ENCODE measurements around the gene S100A4.

The S100A4 gene

DNA sequence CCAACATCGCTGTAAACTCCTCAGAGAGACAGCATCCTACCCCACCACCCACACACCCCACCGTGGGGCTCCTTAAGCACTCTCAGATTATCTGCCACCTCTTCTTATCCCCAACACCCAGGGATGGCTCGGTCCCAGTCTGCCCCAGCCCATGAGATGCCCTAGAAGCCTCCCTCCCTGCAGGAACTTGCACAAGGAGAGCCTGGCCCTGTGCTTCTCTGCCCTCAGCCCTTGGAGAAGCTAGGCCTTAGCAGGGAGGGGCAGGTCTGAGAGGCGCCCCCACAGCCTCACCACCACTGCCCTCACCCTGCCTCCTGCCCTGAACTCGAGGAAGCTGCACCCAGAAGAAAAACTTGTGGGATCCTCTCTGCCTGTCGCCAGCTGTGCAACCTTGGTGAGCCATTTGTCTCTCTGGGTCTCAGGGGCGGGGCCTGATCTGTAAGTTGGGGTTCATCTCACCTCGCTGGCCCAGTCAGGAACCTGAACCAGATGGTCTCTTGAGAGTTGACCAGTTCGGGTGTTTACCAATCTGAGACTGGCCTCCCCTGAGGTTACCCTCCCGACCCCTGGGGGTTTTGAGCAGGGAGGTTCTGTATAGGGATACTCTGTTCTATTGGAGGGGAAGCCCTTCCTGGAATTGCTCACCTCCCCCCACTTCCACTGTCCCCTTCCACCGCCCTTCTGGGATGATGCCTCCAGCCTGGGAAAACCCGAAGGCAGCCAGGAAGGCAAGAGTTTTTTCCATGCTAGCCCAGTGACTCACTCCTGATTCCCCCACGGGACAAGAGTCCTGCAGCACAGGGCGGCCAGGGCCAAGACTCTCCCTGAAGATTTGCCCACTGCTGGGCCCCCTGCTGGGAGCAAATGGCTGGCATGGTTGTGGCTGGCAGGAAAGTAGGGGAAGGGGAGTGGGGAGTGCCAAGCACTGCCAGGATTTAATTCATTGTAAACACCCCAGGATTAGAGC is 3.4 kb upstream of the S100A4 start, which contains the start of gene S100A3:
TSS of gene S100A3 (minus strand) at position 537 of the 967 bp plus-strand sequence. CDS start 773 bp downstream, outside the sequence.
- no peak within 1 kb of the TSS for H3K4me3 Mint-ChIP-seq
- H3K27ac Mint-ChIP-seq, result peak within 1 kb of the TSS; percentile 71
- H3K36me3 Mint-ChIP-seq, result peaks cover 15% of the 10 kb centered on the region
- DNase-seq, result peak; percentile 19
- CTCF ChIA-PET, result interaction anchor here (2.0 kb wide), 1 partner anchor 17 kb away, joined by 7 read pairs; no protein-coding TSS in a partner anchor
- H3K9me3 Mint-ChIP-seq, result no peaks in the 10 kb centered on the region
- H3K4me1 Mint-ChIP-seq, result peaks cover 65% of the 10 kb centered on the region
- H3K27me3 Mint-ChIP-seq, result peaks cover 34% of the 10 kb centered on the region

DNA sequence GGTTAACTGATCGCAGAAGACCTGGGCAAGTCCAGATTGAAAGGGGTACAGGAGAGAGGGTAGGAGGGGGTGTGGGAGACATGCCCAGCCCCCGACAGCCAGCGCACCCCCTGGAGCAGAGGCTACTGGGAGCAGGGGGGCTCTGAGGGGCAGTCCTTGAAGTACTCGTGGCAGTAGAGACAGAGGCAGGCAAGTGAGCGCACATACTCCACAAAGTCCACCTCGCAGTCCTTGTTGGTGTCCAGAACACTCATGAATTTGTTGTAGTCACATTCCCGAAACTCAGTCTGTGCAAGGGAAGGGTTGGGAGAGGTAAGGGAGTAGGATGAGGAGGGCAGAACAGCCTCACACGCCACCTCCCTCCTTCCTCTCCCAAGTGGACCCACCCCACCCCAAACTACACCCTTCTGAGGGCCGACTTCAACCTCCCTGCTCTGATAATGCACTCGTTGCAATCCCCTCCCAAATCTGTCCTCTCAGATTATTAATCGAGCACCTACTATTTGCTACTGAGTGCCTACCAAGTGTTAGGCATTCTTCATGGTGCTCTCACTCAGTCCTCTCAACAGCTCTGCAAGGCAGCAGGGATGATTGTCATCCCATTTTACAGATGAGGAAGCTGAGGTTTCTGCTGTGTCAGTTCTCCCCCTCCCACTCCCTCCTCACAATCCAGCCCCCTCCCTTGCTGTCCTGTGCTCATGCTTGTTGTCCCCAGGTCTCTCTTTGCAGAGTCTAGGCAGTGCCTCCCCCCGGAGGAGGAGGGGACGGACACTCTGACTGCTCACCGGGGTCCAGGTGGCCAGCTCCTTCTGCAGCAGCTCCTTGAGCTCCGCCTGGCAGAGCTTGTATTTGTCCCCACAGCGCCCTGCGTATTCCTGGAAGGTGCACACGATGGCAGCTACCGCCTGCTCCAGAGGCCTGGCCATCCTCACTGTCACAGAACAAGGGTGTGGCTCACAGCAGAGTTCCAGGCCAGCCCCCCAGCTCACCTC is 2.2 kb upstream of the S100A4 start:
- no peak overlapping the region for H3K4me3 Mint-ChIP-seq
- peaks cover 22% of the 10 kb centered on the region for H3K27me3 Mint-ChIP-seq
- H3K4me1 Mint-ChIP-seq, result peaks cover 71% of the 10 kb centered on the region
- H3K27ac Mint-ChIP-seq, result peak overlapping the region; percentile 71
- no peaks in the 10 kb centered on the region for H3K9me3 Mint-ChIP-seq
- CTCF ChIA-PET, result no interaction called here
- peaks cover 27% of the 10 kb centered on the region for H3K36me3 Mint-ChIP-seq
- DNase-seq, result peak; percentile 20

DNA sequence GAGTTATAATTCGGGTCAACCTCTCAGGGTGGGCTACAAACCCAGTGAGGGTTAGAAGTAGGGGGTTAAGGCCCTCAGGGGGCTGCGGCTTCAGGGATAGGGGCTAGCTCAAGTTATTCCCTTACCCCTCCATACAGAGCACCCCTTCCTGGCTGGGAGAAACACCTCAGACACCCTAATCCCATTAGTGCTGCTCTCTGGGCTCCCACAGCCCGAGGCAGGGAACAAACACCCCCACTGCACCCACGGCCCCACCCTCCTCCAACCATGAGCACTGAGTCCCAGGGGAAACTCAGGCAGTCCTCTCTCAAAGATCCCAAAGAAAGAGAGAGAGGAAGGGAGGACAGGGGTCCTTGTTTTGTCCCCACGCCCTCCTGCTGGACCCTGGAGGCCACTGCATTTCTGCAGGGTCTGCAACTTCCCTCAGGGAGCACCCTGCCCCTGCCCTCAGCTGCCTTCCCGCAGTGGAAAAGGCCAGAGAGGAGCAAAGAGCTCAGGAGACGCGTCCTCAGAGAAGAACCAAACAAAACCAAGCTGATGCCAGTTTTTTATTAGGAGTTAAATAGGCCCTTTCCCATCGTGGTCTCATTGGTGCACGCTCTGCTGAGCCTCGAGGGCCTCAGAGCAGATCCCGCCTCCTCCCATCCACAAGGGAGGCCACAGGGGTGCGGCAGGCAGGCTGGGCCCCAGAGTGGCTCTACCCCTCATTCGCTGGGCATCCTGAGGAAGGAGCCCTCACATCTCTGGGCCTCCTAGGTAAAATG is 1.4 kb upstream of the S100A4 start:
- Mint-ChIP-seq H3K9me3 (no peaks in the 10 kb centered on the region), H3K27me3 (peaks cover 22% of the 10 kb centered on the region), H3K36me3 (peaks cover 36% of the 10 kb centered on the region), H3K27ac (peak overlapping the region; percentile 99), H3K4me3 (peak overlapping the region; percentile 93), H3K4me1 (peaks cover 80% of the 10 kb centered on the region)
- peak; percentile 5 for DNase-seq
- CTCF ChIA-PET, result interaction anchor here (0.5 to 5.0 kb wide), 4 partner anchors 13 to 37 kb away, joined by 3 to 74 read pairs (median 10); partner anchors contain the start of gene S100A6

DNA sequence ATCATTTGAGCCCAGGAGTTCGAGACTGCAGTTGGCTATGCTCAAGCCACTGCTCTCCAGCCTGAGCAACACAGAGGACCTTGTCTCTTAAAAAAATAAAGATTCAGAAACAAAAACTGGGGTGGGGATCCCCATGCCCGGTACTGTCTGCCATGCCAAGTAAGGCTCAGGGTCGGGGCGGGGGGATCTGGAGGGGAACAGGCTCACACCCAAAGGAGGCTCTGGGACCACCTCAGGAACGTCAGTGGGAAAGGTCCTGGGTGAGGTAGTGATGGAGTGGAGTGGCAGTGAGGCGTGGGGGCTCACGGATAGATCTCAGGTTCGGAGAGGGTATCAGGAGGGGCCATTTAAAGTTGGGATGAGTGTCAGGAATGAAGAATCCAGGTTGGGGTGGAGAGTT is 765 bp upstream of the S100A4 start:
- Mint-ChIP-seq H3K4me3 (peak overlapping the region; percentile 93), H3K27me3 (peaks cover 22% of the 10 kb centered on the region), H3K4me1 (peaks cover 86% of the 10 kb centered on the region), H3K9me3 (no peaks in the 10 kb centered on the region), H3K36me3 (peaks cover 41% of the 10 kb centered on the region), H3K27ac (peak overlapping the region; percentile 99)
- DNase-seq, result peak; percentile 18
- CTCF ChIA-PET, result interaction anchor here (0.5 to 5.0 kb wide), 4 partner anchors 13 to 36 kb away, joined by 3 to 74 read pairs (median 10); partner anchors contain the start of gene S100A6

DNA sequence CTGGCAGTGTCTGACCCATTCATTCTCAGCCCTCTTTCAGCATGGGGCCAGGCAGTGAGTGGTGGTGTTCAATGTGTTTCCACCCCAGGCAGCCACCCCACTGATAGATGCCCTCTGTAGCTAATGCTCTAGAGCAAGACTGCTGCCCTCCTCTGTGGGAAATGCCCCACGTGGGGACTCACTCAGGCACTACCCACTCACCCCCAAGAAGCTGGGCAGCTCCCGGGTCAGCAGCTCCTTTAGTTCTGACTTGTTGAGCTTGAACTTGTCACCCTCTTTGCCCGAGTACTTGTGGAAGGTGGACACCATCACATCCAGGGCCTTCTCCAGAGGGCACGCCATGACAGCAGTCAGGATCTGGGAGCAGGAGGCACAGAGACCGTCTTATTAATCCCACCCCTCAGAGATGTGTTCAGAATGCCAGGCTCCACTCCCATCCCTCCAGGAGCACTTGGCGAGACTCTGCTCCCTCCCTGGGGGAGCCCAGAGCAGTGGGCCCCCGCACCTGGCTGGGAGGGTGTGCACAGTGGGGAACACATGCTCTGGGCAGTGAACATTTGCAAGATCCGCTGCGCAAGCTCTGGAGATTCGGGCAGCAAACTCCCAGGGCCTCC is 1.0 kb downstream of the S100A4 start:
- Mint-ChIP-seq H3K4me3 (peak overlapping the region; percentile 93), H3K36me3 (peaks cover 52% of the 10 kb centered on the region)
- CTCF ChIA-PET, result interaction anchor here (0.6 to 5.0 kb wide), 7 partner anchors 9 to 32 kb away, joined by 3 to 74 read pairs (median 6); partner anchors contain the start of genes S100A2 and S100A6

DNA sequence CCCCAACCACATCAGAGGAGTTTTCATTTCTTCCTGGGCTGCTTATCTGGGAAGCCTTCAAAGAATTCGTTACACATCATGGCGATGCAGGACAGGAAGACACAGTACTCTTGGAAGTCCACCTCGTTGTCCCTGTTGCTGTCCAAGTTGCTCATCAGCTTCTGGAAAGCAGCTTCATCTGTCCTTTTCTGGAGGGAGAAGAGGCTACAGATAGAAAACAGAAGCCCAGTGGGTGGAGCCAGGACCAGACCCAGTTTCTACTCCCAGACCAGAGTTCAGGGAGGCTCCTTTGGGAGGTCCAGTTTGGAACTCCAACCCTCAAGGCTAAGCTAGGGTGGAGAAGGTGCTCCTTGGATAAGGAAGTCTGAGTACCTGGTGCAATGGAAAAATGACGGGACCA is 1.9 kb downstream of the S100A4 start:
- CTCF ChIA-PET, result interaction anchor here (0.6 to 5.0 kb wide), 5 partner anchors 10 to 32 kb away, joined by 3 to 74 read pairs (median 4); partner anchors contain the start of gene S100A6
- Mint-ChIP-seq H3K36me3 (peaks cover 54% of the 10 kb centered on the region), H3K27me3 (peaks cover 1% of the 10 kb centered on the region), H3K4me3 (peak overlapping the region; percentile 93), H3K4me1 (peaks cover 91% of the 10 kb centered on the region), H3K9me3 (no peaks in the 10 kb centered on the region), H3K27ac (peak overlapping the region; percentile 99)
- DNase-seq, result peak; percentile 10

More for the DNA sequence above, 1.0 kb downstream of the S100A4 start:
- DNase-seq, result peak; percentile 20
- H3K9me3 Mint-ChIP-seq, result no peaks in the 10 kb centered on the region
- H3K27me3 Mint-ChIP-seq, result peaks cover 10% of the 10 kb centered on the region
- H3K4me1 Mint-ChIP-seq, result peaks cover 97% of the 10 kb centered on the region
- H3K27ac Mint-ChIP-seq, result peak overlapping the region; percentile 99

DNA sequence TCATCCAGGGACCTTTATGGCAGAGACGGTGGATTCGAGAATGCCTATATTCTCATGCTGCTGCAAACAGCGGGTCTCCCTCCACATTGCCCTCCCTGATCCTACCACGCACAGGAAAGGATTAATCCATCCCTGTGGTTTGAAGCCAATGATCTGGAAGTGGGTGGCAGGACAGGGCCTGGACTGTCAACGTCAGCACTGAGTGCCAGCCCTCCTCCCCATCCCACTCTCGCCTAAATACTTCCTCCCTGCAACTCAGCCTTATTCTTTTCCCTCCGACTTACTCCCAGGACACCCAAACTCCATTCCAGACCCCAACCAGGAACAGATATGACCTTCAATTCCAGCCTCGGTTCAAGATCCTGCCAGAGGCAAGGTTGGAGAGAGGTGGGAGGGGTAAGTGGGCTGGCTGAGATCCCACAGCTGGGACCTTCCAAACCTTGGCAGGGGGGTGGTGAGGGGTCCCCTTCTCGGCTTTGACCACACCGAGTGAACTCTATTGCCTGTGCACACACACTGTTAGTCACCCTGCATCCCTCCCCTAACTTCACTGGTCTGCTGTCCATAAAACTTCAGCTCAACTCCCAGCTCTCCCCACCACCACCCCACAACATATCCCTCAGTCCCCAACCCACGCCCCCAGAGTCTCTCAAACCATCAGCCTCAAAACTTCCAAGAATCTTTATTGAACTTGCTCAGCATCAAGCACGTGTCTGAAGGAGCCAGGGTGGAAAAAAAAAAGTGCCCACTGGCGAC is 2.5 kb downstream of the S100A4 start:
- Mint-ChIP-seq H3K27ac (peak overlapping the region; percentile 93), H3K27me3 (no peaks in the 10 kb centered on the region), H3K4me3 (peak overlapping the region; percentile 56), H3K36me3 (peaks cover 54% of the 10 kb centered on the region), H3K9me3 (no peaks in the 10 kb centered on the region), H3K4me1 (peaks cover 89% of the 10 kb centered on the region)
- CTCF ChIA-PET, result interaction anchor here (1.8 to 5.0 kb wide), 3 partner anchors 9 to 29 kb away, joined by 4 to 74 read pairs (median 17); partner anchors contain the start of gene S100A6
- peak; percentile 14 for DNase-seq

DNA sequence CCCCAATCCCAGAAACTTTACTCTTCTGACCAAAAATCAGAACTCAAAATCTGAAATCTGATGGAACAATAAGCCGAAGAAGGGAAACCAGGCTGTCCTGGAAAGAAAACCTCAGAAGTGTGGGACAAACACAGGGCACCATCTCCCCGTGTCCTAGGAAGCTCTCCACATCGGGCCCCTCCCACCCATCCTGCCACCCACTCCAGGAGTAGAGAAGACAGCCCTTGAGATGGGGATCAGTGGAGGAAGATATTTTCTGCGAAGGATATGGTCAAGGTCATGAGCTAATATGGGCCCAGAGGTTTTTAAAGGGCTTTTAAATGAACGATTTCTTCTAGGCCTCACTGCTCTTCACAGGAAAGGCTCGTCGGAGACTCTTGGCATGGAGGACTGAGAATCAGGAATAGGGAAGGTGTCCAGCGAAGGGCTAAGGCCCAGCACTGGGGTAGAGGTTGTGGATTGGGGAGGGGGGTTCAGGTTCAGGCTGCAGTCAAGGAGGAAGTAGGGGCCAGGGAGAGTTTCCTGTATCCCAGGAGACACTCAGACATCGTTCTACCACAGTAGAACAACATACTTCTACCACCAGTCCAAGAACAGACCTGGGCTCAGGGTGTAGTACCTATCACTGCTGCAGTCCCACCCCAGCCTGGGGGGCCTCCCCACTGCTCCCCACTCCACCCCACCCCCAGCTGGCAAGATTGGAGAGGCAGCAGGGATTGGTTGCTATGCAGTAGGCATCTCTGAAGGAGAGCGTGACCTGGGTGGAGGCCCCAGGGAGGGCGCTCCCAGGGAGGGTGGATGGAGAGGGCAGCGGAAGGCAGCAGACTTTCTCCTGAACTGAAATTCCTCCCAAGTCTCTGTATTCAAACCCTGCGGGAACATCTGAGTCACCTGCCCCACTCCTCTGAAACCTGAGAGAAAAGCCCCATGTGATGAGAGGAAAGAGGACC is 3.7 kb downstream of the S100A4 start:
- Mint-ChIP-seq H3K36me3 (peaks cover 54% of the 10 kb centered on the region), H3K9me3 (no peaks in the 10 kb centered on the region), H3K27me3 (no peaks in the 10 kb centered on the region), H3K4me3 (no peak overlapping the region), H3K27ac (peak overlapping the region; percentile 93), H3K4me1 (peaks cover 91% of the 10 kb centered on the region)
- peak; percentile 18 for DNase-seq
- CTCF ChIA-PET, result interaction anchor here (1.1 to 5.0 kb wide), 5 partner anchors 8 to 31 kb away, joined by 3 to 74 read pairs (median 6); partner anchors contain the start of genes S100A2 and S100A6

DNA sequence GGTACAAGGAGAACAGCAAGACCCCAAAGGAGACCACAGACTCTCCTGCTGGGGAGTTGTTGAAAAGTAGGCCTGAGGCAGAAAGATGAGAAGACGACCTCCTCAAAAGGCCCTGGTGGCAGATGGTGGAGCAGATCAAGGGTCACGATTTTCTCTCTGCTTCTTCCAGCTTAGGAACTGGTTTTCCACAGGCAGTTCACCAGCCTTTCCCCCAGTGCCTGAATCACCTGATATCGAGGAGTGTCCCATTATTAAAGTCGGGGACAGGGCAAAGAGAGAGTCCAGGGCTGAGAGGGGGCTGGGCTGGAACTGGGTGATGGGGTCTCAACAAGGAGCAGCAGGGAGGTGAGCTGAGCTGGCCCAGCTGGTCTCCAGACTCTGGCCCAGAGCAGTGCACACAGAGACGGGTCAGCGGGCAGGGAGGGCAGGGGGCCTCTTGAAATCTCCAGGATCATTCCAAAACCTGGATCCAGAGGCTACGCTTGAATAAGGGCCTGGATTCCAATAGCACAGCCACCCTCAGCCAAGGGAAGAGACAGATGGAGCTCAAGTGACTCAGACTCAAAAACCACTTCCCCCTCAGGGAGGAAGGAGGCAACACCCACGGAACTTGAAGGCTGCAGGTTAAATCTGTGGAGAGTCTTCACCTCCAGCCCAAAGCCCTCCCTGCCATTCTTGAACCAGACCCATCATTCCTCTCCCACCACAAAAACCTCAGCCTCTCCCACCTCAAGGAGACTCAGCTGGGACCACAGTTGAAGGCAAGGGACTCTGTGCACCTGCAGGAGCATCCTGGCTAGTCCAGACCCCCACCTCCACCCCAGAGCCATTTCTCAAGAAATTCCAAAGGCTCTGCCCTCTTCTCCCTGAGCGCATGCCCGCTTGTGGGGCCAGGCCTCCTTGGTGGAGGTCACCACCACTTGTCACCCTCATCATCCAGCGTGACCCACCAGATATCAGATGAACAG is 4.9 kb downstream of the S100A4 start, which contains the start of gene S100A5:
TSS of gene S100A5 (minus strand) at position 541 of the 968 bp plus-strand sequence. CDS start 743 bp downstream, outside the sequence.
- peak; percentile 72 for DNase-seq
- Mint-ChIP-seq H3K4me3 (peak within 1 kb of the TSS; percentile 45), H3K4me1 (peaks cover 88% of the 10 kb centered on the region), H3K27me3 (no peaks in the 10 kb centered on the region), H3K9me3 (no peaks in the 10 kb centered on the region), H3K27ac (peak within 1 kb of the TSS; percentile 93), H3K36me3 (peaks cover 56% of the 10 kb centered on the region)
- CTCF ChIA-PET, result interaction anchor here (1.1 to 2.1 kb wide), 6 partner anchors 9 to 446 kb away, joined by 3 to 13 read pairs (median 7); partner anchors contain the start of genes RAB13 and S100A2

DNA sequence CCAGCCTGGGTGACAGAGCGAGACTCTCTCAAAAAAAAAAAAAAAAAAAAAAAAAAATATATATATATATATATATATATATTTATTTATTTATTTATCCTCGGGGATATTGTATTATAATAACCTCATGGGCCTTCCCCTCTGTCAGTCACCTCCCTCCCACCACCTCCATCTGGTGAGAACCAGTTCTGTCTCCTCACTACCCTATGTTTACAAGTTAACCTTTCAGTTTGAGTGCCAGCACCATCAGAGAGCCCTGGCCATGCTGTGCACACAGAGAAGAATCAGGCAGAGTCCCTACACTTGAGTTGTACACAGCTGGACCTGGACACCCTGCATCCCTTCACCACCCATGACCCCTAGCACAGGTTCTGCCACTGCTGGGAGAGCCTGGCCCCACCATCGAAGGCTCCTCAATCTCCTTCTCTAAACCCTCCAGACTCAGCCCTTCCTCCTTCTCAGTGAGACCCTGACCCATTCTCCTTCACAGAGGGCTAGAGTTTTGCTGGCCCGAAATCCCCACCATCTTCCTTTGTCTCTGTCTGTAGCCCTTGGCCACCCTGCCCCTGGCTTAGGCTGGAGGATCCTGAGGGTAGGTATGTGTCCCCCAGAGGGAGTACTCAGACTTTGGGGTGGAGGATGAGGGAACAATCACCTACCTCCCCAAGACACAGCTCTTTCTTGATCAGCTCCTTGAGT is 6.1 kb downstream of the S100A4 start:
- peak; percentile 20 for DNase-seq
- CTCF ChIA-PET, result interaction anchor here (1.3 to 2.1 kb wide), 4 partner anchors 7 to 447 kb away, joined by 4 to 13 read pairs (median 10); partner anchors contain the start of gene RAB13
- H3K36me3 Mint-ChIP-seq, result peaks cover 51% of the 10 kb centered on the region
- peak overlapping the region; percentile 93 for H3K27ac Mint-ChIP-seq
- no peaks in the 10 kb centered on the region for H3K27me3 Mint-ChIP-seq
- H3K4me1 Mint-ChIP-seq, result peaks cover 81% of the 10 kb centered on the region
- H3K9me3 Mint-ChIP-seq, result no peaks in the 10 kb centered on the region
- H3K4me3 Mint-ChIP-seq, result no peak overlapping the region

All from activated naive CD4-positive, alpha-beta T cell treated with anti-CD3 and anti-CD28 coated beads, Interleukin-2, amount 10 ng/mL, durations not matched to agents 7 days and 5 days (primary cell).